HCT116 (cell line): ENCODE measurements around the gene EIF3I. TPM values are rescaled to one million over a fixed set of nuclear protein-coding genes. Genes with fewer than 3 reads are reported as not detected.
A peak's percentile ranks its signal among the peaks of the same experiment; 100 is the strongest.

ENCODE experiments used
- ATAC-seq: fragments of 200-7000 bp; cut with Tn5 transposase; 2 replicates; pipeline ENCODE4 v1.9.1; 2020; ENCODE audit warnings: mild to moderate bottlenecking, moderate library complexity
- BruUV-seq: library from RNA; stranded (reverse); fragments of 400-500 nt; replicated peaks from 2 replicates; lab custom pipeline; 2021; lab: Mats Ljungman, UMichigan
- CTCF ChIA-PET: fragments of 300-600 bp; sonication (Branson Sonifier 250); formaldehyde crosslinking; loops from one replicate; lab custom pipeline; 2021; ENCODE audit warnings: antibody characterized with exemption; lab: Charles Lee
- POLR2A ChIA-PET: fragments of 300-600, 350-600 bp; sonication (Branson Sonifier 250); formaldehyde crosslinking; loops from one replicate; lab custom pipeline; 2021; ENCODE audit warnings: antibody characterized with exemption; lab: Charles Lee
- RAD21 ChIA-PET, 2 experiments: fragments of 300-600 bp; sonication (Branson Sonifier 250); formaldehyde crosslinking; loops; one replicate each; lab custom pipeline; 2023; ENCODE audit warnings: low total read pairs in 2 of 2; ENCODE audit not compliant: uncharacterized antibody in 2 of 2, unreplicated experiment in 2 of 2, low non-redundant PET in 1 of 2; lab: Charles Lee
- DNase-seq: peaks from one replicate; pipeline ENCODE4 v3.0.0-alpha.2; 2010; ENCODE audit warnings: low read depth, low spot score
- H2AFZ ChIP-seq: fragments of 200-600 bp; shearing (Covaris generic), sonication (generic); 2 replicates; pipeline ENCODE4 v1.6.1; 2017; ENCODE audit warnings: low read depth, mixed run types, mixed read lengths, antibody characterized with exemption, low read length; ENCODE audit not compliant: poor library complexity, severe bottlenecking
- H3K27ac ChIP-seq: 2 replicates; pipeline ENCODE4 v1.5.1; 2012; ENCODE audit warnings: low read depth, low read length
- H3K27me3 ChIP-seq: fragments of 200-600 bp; sonication (generic); 2 replicates; pipeline ENCODE4 v1.6.1; 2016; ENCODE audit warnings: mixed run types, low read length, mixed read lengths; ENCODE audit not compliant: insufficient read depth
- H3K36me3 ChIP-seq, 2 experiments: fragments of 200-500 bp in 1 of 2; fragments of 200-600 bp in 1 of 2; sonication (Bioruptor generic) in 1 of 2; sonication (generic) in 1 of 2; 2 replicates each; pipeline versions ENCODE4 v1.5.1 to v1.6.1; 2014 to 2016; ENCODE audit warnings: low read length in 2 of 2, inconsistent platforms in 1 of 2, mixed read lengths in 1 of 2, mixed run types in 1 of 2; ENCODE audit not compliant: insufficient read depth in 2 of 2, control insufficient read depth in 1 of 2
- H3K4me1 ChIP-seq, 2 experiments: fragments of 200-600 bp in 1 of 2; sonication (generic) in 1 of 2; 2 replicates each; pipeline versions ENCODE4 v1.5.1 to v1.6.1; 2012 to 2017; ENCODE audit warnings: low read length in 2 of 2, inconsistent platforms in 1 of 2, mild to moderate bottlenecking in 1 of 2, mixed read lengths in 1 of 2, mixed run types in 1 of 2, moderate library complexity in 1 of 2; ENCODE audit not compliant: insufficient read depth in 2 of 2, control insufficient read depth in 1 of 2
- H3K4me2 ChIP-seq: fragments of 200-600 bp; sonication (generic); 2 replicates; pipeline ENCODE4 v1.6.1; 2017; ENCODE audit warnings: mixed run types, low read length, mixed read lengths
- H3K4me3 ChIP-seq, 2 experiments: fragments of 200-600 bp in 1 of 2; sonication (generic) in 1 of 2; replicated peaks in 1 of 2; 2 replicates each; pipeline ENCODE4 v1.5.1; 2011 to 2016; ENCODE audit warnings: low read length in 2 of 2, control low read depth in 1 of 2, low read depth in 1 of 2, mild to moderate bottlenecking in 1 of 2, mixed read lengths in 1 of 2, mixed run types in 1 of 2
- H3K79me2 ChIP-seq: fragments of 200-600 bp; sonication (generic); 2 replicates; pipeline ENCODE4 v1.6.1; 2017; ENCODE audit warnings: mild to moderate bottlenecking, mixed run types, low read length, moderate library complexity, mixed read lengths; ENCODE audit not compliant: insufficient read depth
- H3K9ac ChIP-seq: fragments of 200-600 bp; sonication (generic); 2 replicates; pipeline ENCODE4 v1.6.1; 2016; ENCODE audit warnings: low read length, mixed read lengths
- H3K9me2 ChIP-seq: fragments of 200-600 bp; sonication (generic), shearing (Covaris generic); 2 replicates; pipeline ENCODE4 v1.6.1; 2017; ENCODE audit warnings: mixed run types, mild to moderate bottlenecking, moderate library complexity; ENCODE audit not compliant: insufficient read depth
- H3K9me3 ChIP-seq, 2 experiments: fragments of 200-500 bp in 1 of 2; fragments of 200-600 bp in 1 of 2; sonication (Bioruptor generic) in 1 of 2; sonication (generic) in 1 of 2; 2 replicates each; pipeline ENCODE4 v1.6.1; 2014 to 2017; ENCODE audit warnings: low read length in 2 of 2, mixed read lengths in 2 of 2, inconsistent platforms in 1 of 2, low read depth in 1 of 2, mild to moderate bottlenecking in 1 of 2, mixed run types in 1 of 2, moderate library complexity in 1 of 2; ENCODE audit not compliant: control insufficient read depth in 1 of 2, insufficient read depth in 1 of 2
- H4K20me1 ChIP-seq: fragments of 200-600 bp; sonication (generic), shearing (Covaris generic); 2 replicates; pipeline ENCODE4 v1.6.1; 2017; ENCODE audit warnings: mixed run types, mild to moderate bottlenecking, moderate library complexity; ENCODE audit not compliant: insufficient read depth
- EGR1 ChIP-seq: IDR thresholded peaks from 2 replicates; pipeline ENCODE4 v1.6.1; 2012; ENCODE audit warnings: low read depth
- POLR2AphosphoS5 ChIP-seq: IDR thresholded peaks from 2 replicates; pipeline ENCODE4 v1.6.1; 2011; ENCODE audit warnings: mild to moderate bottlenecking, low read depth, low read length, moderate library complexity
- RAD21 ChIP-seq: IDR thresholded peaks from 2 replicates; pipeline ENCODE4 v1.6.1; 2012; ENCODE audit warnings: low read depth, mild to moderate bottlenecking
- ZFX ChIP-seq: fragments of 450-650 bp; IDR thresholded peaks from 2 replicates; pipeline ENCODE4 v1.6.1; 2017
- intact Hi-C: fragments of 100-400 bp; cut with micrococcal nuclease; formaldehyde crosslinking; loops from 2 replicates; pipeline ENCODE4 v1.10.0; 2022
- total RNA-seq: library from RNA; stranded (reverse); gene quantifications from one replicate; pipeline ENCODE4 v1.2.1, GENCODE V29; 2021; ENCODE audit not compliant: unreplicated experiment

Gene EIF3I
- total RNA-seq, 1 experiment from 2014 or later: 323 TPM

GRCh38 chr1:32232558-32233304, 10.5 kb downstream of the EIF3I start:
- H3K27me3 ChIP-seq: no peaks in the 10 kb centered on the region
- ATAC-seq (peak; percentile 21; the same call in 1 of the 2 replicates), DNase-seq (no peak)
- H3K4me1 ChIP-seq: peaks cover 5 to 12% of the 10 kb centered on the region in 2 experiments
- TF ChIP-seq POLR2AphosphoS5 (peak; percentile 29; the same call in 1 of the 2 replicates), ZFX (no peak)
- H3K79me2 ChIP-seq: peaks cover 7% of the 10 kb centered on the region; the same call in 1 of the 2 replicates
- H4K20me1 ChIP-seq: no peaks in the 10 kb centered on the region
- H3K4me2 ChIP-seq: no peak overlapping the region
- ChIA-PET POLR2A (no interaction called here), RAD21 (interaction anchor here in 1 of 2 experiments (0.6 kb wide), 1 partner anchor 58 kb away, joined by 4 read pairs; no protein-coding TSS in a partner anchor), CTCF (no interaction called here)
- no peaks in the 10 kb centered on the region for H3K9me3 ChIP-seq
- peaks cover 24 to 28% of the 10 kb centered on the region in 2 experiments for H3K36me3 ChIP-seq
- BruUV-seq: no TSS peak
- intact Hi-C loops: no loop called here
- H3K9ac ChIP-seq: no peak overlapping the region
- H2AFZ ChIP-seq: no peak overlapping the region
- H3K9me2 ChIP-seq: no peaks in the 10 kb centered on the region
- H3K4me3 ChIP-seq: no peak overlapping the region
- H3K27ac ChIP-seq: no peak overlapping the region

GRCh38 chr1:32234792-32235191, 12.6 kb downstream of the EIF3I start:
- intact Hi-C loops: no loop called here
- H4K20me1 ChIP-seq: no peaks in the 10 kb centered on the region
- no peaks in the 10 kb centered on the region for H3K9me2 ChIP-seq
- no peak overlapping the region for H3K27ac ChIP-seq
- no peak overlapping the region for H2AFZ ChIP-seq
- no peaks in the 10 kb centered on the region for H3K9me3 ChIP-seq
- H3K4me1 ChIP-seq: peaks cover 6 to 15% of the 10 kb centered on the region in 2 experiments
- no peaks in the 10 kb centered on the region for H3K79me2 ChIP-seq
- CTCF ChIA-PET: interaction anchor here (1.2 kb wide), 1 partner anchor 8 kb away, joined by 3 read pairs; no protein-coding TSS in a partner anchor
- no TSS peak for BruUV-seq
- POLR2A ChIA-PET: no interaction called here
- ATAC-seq (no peak), DNase-seq (no peak)
- H3K9ac ChIP-seq: no peak overlapping the region
- peaks cover 11 to 12% of the 10 kb centered on the region in 2 experiments; a peak in 3 of 4 replicates for H3K36me3 ChIP-seq
- RAD21 ChIA-PET: no interaction called here
- H3K4me3 ChIP-seq: no peak overlapping the region
- no peaks in the 10 kb centered on the region for H3K27me3 ChIP-seq
- H3K4me2 ChIP-seq: no peak overlapping the region
- TF ChIP-seq EGR1 (no peak), RAD21 (peak; percentile 16; the same call in 1 of the 2 replicates)
